Smooth muscle cell of the umbilical artery (primary cell): ENCODE results near the gene MTX1. TPM values are rescaled to one million over a fixed set of nuclear protein-coding genes. Genes with fewer than 3 reads are reported as not detected.

Source experiments
- total RNA-seq: library from RNA; depleted of rRNA; stranded (reverse); fragments of >200 nt; gene quantifications from 2 replicates; pipeline ENCODE4 v1.2.3, GENCODE V29; 2014

MTX1 gene, protein sequence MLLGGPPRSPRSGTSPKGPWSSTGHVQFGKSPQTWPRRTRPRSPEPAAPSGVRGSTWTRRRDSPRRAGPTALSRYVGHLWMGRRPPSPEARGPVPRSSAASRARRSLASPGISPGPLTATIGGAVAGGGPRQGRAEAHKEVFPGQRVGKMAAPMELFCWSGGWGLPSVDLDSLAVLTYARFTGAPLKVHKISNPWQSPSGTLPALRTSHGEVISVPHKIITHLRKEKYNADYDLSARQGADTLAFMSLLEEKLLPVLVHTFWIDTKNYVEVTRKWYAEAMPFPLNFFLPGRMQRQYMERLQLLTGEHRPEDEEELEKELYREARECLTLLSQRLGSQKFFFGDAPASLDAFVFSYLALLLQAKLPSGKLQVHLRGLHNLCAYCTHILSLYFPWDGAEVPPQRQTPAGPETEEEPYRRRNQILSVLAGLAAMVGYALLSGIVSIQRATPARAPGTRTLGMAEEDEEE
- total RNA-seq = 38.0 and 43.1 TPM in 2 replicates

DNA sequence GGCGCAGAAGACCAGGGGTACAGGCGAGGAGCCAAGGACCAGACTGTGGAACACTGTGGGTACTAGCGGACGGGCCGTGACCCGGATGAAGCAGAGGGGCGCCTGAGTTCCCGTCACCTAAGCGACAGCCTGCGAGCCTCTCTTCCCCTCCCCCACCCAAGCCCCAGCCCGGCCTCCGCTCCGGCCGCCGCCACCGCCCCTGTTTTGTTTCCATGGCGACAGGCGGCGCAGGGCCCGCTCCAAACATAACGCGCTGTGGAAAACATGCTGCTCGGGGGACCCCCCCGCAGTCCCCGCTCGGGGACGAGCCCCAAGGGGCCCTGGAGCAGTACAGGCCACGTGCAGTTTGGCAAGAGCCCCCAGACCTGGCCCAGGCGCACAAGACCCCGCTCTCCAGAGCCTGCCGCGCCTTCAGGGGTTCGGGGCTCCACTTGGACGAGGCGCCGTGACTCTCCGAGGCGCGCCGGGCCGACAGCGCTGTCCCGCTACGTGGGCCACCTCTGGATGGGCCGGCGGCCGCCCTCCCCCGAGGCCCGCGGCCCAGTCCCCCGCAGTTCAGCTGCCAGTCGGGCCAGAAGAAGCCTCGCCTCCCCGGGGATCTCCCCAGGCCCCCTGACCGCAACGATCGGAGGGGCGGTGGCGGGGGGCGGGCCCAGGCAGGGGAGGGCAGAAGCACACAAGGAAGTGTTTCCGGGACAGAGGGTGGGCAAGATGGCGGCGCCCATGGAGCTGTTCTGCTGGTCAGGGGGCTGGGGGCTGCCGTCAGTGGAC, at the start of gene MTX1:
MTX1 (plus strand) TSS at position 155 of the 771 bp plus-strand sequence; CDS start at position 265, 110 bp downstream.

DNA sequence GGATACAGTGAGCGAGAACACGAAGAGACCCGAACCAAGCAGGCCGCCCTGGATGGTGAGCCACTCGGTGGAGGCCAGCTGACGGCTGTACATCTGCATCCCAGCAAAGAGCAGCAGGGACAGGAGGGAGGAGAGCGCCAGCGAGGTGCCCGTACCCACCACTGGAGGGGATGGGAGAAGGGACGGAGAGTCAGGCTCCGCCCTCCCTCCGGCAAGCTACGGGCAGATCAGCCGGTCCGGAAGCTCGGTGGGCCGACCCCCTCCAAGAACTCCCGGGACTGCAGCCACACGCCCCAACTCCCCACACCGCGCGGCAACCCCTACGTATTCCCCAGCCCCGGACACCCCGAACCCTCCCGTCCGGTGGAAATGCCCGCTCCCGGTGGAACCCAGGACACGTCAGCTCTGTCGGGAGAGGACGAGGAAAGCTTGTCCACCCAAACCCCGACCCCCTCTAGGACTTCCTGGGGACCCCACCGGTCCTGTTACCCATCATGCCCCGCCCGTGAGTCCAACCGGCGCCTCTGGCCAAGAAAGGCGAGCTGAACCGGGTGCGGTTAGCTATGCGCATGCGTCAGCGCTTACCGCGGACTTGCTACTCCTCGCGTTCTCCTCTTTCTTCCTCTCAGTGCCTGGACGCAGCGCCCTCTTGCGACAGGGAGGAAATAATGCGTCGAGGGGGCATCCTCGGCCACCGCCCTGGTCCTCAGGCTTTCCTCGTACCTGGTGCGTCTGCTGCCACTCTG, 35.6 kb upstream of the MTX1 start, which contains the start of gene KRTCAP2:
KRTCAP2 (minus strand) TSS at position 573 of the 746 bp plus-strand sequence; CDS start at position 493, 80 bp downstream.

DNA sequence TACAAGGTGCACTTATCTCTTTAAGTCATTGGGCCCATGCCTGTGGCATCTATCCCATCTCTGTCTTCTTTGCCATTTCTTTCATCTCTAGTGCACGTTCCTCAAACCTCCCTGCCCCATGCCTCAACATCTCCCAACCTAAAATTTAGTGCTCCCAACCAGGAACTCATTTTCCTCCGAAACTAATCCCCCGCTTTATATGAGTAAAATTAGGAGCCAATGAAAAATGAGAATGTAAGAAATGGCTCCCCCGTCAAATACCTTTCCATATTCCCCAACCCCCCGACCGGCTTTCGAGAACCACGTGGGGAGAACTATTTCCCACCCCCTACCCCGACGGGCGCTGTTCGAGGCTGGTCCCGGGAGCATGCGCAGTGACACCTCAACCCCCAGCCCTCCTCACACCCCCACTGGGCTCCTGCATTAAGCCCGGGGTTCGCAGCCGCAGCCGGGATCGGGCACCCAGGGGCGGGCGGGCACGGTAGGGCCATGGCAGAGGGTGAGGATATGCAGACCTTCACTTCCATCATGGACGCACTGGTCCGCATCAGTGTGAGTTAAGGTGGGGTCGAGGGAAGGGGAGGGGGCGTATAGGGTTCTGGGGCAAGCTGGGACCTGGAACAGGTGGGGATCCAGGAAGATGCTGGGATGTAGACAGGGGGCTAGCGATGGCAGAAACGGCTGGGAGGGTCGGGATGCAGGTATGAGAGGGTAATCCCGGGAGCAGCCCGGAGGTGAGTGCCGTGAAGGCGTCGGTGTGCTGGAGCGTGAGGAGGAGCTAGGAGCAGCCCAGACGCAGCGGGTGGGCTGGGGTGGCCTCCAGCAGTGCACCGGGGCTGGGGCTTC, 34.8 kb upstream of the MTX1 start, which contains the start of gene TRIM46:
TRIM46 (plus strand) TSS at position 372 of the 846 bp plus-strand sequence; CDS start at position 490, 118 bp downstream.

DNA sequence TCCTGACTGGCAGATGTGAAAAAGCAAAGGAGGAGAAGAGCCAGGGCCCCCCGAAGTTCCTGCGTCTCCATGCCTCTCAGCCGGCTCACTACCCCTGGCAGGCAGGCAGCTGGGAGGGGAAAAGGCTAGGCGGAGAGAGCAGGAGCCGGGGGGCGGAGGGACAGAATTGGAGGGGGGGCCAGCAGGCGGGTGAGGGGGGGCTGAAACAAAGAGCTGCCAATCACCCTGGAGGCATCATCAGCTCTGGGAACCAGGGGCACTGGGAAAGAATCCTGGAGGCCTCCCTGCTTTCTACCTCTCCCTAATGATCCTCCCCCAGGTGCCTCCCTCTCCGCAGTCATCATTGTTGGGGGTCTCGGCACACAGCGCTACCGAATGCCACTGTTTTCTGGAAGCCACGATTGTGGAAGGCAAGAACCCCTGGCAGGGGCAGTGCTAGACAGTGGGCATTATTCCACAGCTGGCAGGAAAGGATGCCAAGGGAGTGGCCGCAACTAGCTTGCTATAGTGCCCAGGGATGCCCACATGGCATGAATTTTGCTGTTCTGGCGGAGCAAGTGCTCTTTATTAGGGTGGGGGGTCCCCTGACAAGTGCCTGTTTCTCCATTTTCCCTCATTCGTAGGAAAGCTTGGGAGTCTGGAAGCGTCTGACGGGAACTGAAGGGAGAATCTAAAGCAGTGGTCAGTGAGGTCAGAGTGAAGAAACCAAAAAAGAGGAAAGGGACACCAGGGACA, 522 bp upstream of the MTX1 start, which contains the start of gene THBS3:
THBS3 (minus strand) TSS at position 92 of the 735 bp plus-strand sequence; CDS start at position 71, 21 bp downstream.

DNA sequence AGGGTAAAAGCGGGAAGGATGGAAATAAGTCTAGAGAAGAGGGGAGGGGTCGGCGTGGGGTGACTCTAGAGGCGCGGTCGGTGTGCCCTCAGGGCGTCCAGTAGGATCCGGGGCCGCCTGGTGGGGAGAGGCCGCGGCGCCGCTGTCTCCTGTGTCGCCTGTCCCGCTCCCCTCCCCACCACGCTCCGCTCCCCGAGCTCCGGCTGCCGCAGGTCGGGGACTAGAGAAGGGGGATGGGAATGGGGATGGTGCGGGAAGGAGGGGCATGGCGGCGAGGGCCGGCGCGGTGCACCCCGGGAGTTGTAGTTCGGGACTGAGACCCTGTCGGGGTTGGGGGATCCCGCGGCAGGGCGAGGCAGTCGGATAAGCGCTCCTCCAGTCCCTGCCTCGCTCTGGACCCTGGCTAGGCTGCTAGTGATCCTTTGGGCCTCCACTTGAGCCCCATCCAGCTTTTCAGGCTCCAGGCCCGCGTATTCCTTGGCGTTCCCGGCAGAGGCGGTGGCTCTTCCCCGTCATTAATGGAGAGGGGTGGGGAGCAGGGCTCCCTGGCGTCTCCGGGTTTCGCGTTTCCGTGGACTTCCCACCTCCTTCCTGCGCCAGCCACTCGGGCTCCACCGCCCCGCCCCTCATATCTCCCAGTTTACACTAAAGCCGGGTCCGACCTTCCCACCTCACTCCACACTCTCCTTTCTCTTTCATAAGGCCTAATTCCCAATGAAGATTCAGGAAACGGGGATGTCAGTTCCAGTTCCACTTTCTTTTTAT, 46.9 kb downstream of the MTX1 start, which contains the start of gene ENTREP3:
ENTREP3 (minus strand) TSS at position 241 of the 765 bp plus-strand sequence. CDS start 606 bp downstream, outside the sequence.

DNA sequence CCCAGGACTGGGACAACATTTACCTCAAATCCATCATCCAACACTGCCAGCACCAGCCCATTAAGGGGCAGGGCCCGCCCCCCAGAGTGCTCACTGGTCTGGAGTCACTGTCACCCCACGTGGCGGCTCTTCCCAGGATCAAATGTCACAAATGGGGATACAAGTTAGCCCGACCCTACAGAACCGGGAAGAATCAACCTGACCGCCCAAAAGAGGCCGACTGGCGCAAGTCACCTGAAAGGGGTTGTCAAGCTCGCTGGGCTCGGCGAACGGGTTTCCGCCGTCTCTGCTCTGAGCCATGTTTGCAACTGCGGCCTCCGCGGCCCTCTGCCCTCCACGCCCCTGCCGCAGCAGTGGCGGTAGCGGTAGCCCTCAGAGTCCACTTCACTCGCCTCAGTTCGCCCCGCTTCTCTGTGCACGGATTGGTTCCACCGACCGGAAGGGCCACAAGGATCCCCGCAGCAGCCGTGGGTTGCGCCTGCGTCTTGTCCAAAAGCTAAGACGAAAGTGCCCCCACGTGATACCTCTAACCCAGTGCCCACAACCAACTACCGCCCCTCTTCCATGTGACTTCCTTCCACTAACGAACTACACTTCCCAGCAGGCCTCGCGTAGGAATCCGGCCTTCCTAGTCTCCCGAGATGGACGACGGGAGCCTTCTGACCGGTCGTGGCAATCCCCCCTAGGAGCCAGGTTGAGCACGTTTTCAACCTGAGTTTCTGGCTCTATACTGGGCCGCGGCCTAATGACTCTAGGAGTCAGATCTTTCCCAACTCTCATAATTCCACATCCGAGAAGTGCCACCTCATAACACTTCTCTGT, 53.6 kb downstream of the MTX1 start, which contains the start of gene SCAMP3:
SCAMP3 (minus strand) TSS at position 509 of the 822 bp plus-strand sequence; CDS start at position 300, 209 bp downstream.

Other genes with a start within 250 kb of the MTX1 start
- 5.9 and 9.4 TPM in 2 replicates for gene PYGO2, start 246.9 kb upstream of the MTX1 start, total RNA-seq
- 249 and 465 TPM in 2 replicates for gene SHC1, start 237.9 kb upstream of the MTX1 start, total RNA-seq
- 30.3 and 48.5 TPM in 2 replicates for gene CKS1B, start 234.0 kb upstream of the MTX1 start, total RNA-seq
- gene FLAD1, start 225.4 kb upstream of the MTX1 start, total RNA-seq = 15.1 and 18.9 TPM in 2 replicates
- gene LENEP, start 215.1 kb upstream of the MTX1 start, total RNA-seq = not detected in 2 replicates
- gene ZBTB7B, start 205.9 kb upstream of the MTX1 start, total RNA-seq = 16.0 and 19.7 TPM in 2 replicates
- gene DCST2, start 174.9 kb upstream of the MTX1 start, total RNA-seq = not detected in 2 replicates
- not detected in 2 replicates for gene DCST1, start 174.9 kb upstream of the MTX1 start, total RNA-seq
- gene ADAM15, start 157.4 kb upstream of the MTX1 start, total RNA-seq = 61.5 and 108 TPM in 2 replicates
- 4.8 and 5.9 TPM in 2 replicates for gene EFNA4, start 145.0 kb upstream of the MTX1 start, total RNA-seq
- 1.8 and 2.7 TPM in 2 replicates for gene EFNA3, start 129.9 kb upstream of the MTX1 start, total RNA-seq
- gene EFNA1, start 80.8 kb upstream of the MTX1 start, total RNA-seq = 0.37 TPM in 1 of 2 replicates, not detected in the other
- gene SLC50A1, start 72.8 kb upstream of the MTX1 start, total RNA-seq = 18.9 and 30.6 TPM in 2 replicates
- 11.4 and 61.5 TPM in 2 replicates for gene DPM3, start 68.2 kb upstream of the MTX1 start, total RNA-seq
- gene KRTCAP2, start 35.4 kb upstream of the MTX1 start, total RNA-seq = 68.0 and 136 TPM in 2 replicates
- gene TRIM46, start 34.8 kb upstream of the MTX1 start, total RNA-seq = 5.6 and 10.7 TPM in 2 replicates
- gene THBS3, start 798 bp upstream of the MTX1 start, total RNA-seq = 23.8 and 35.9 TPM in 2 replicates
- 10.7 and 16.5 TPM in 2 replicates for gene ENTREP3, start 46.8 kb downstream of the MTX1 start, total RNA-seq
- gene SCAMP3, start 53.7 kb downstream of the MTX1 start, total RNA-seq = 33.3 and 43.0 TPM in 2 replicates
- gene CLK2, start 64.8 kb downstream of the MTX1 start, total RNA-seq = 23.8 and 32.3 TPM in 2 replicates
- 0.69 and 1.2 TPM in 2 replicates for gene HCN3, start 68.8 kb downstream of the MTX1 start, total RNA-seq
- not detected in 2 replicates for gene PKLR, start 92.7 kb downstream of the MTX1 start, total RNA-seq
- gene FDPS, start 100.2 kb downstream of the MTX1 start, total RNA-seq = 195 and 251 TPM in 2 replicates
- 10.4 and 19.1 TPM in 2 replicates for gene RUSC1, start 112.2 kb downstream of the MTX1 start, total RNA-seq